Sigmoid colon (tissue), 7 donors: ENCODE results near the gene TENM4. TPM values are rescaled to one million over a fixed set of nuclear protein-coding genes. Genes with fewer than 3 reads are reported as not detected.

Source experiments
- DNase-seq: peaks from one replicate; pipeline ENCODE4 v3.0.0-alpha.2; 2019
- H3K27ac ChIP-seq, 4 donors: fragments of 200-600 bp; sonication (generic); one replicate each; pipeline ENCODE4 v1.5.1; 2016 to 2019; ENCODE audit warnings: mild to moderate bottlenecking in 1 of 4
- H3K27me3 ChIP-seq, 3 donors: fragments of 200-600 bp; sonication (generic); one replicate each; pipeline ENCODE4 v1.5.1; 2019; ENCODE audit warnings: mild to moderate bottlenecking in 1 of 3
- H3K36me3 ChIP-seq, 4 donors: fragments of 200-600 bp; sonication (generic); one replicate each; pipeline ENCODE4 v1.5.1; 2016 to 2019
- H3K4me1 ChIP-seq, 4 donors: fragments of 200-600 bp; sonication (generic); one replicate each; pipeline ENCODE4 v1.5.1; 2017 to 2019
- H3K4me3 ChIP-seq, 4 donors: fragments of 200-600 bp; sonication (generic); one replicate each; pipeline ENCODE4 v1.5.1; 2017 to 2019; ENCODE audit warnings: mild to moderate bottlenecking in 2 of 4, moderate library complexity in 1 of 4
- H3K9me3 ChIP-seq, 4 donors: fragments of 200-600 bp in 3 of 4; sonication (generic) in 3 of 4; one replicate each; pipeline versions ENCODE4 v1.5.1 to v1.6.1; 2013 to 2019
- EP300 ChIP-seq, 4 donors: sonication (generic); formaldehyde crosslinking; IDR thresholded peaks; one replicate each; pipeline ENCODE4 v1.6.1; 2017; ENCODE audit warnings: antibody characterized with exemption in 4 of 4
- POLR2A ChIP-seq, 2 donors: fragments of 450-650 bp; IDR thresholded peaks; one replicate each; pipeline ENCODE4 v1.6.1; 2016; ENCODE audit warnings: antibody characterized with exemption in 2 of 2, mild to moderate bottlenecking in 2 of 2, moderate library complexity in 2 of 2
- POLR2AphosphoS5 ChIP-seq, 4 donors: sonication (generic); formaldehyde crosslinking; IDR thresholded peaks; one replicate each; pipeline ENCODE4 v1.6.1; 2017; ENCODE audit warnings: antibody characterized with exemption in 4 of 4
- WGBS, 2 donors: extraction: QIAGEN DNeasy Blood & Tissue Kit; methylation state at CpG; one replicate each; pipeline ENCODE4 v1.1.7; 2013; 5-methylcytosine and 5-hydroxymethylcytosine counted together
- intact Hi-C: fragments of 100-400 bp; cut with DNase I; formaldehyde crosslinking; loops from one replicate; pipeline ENCODE4 v1.15.1; 2023
- polyA plus RNA-seq, 3 donors: library from polyadenylated mRNA; stranded (reverse); fragments of 200-250 nt; gene quantifications; one replicate each; pipeline ENCODE4 v1.2.3, GENCODE V29; 2013
- total RNA-seq, 4 donors: library from RNA; depleted of rRNA; stranded (reverse); fragments of >200 nt; gene quantifications; one replicate each; pipeline ENCODE4 v1.1.0, GENCODE V29; 2016
- TF ChIP-seq, protein P1 (sequence below), 4 experiments: fragments of 450-650 bp in 3 of 4; fragments of 200-600 bp in 1 of 4; IDR thresholded peaks; one replicate each; pipeline ENCODE4 v1.5.1; 2016 to 2019; ENCODE audit warnings: antibody characterized with exemption in 4 of 4, mild to moderate bottlenecking in 3 of 4, moderate library complexity in 2 of 4
- donor health status: healthy with polysubstance abuse.
- donor health status: Bipolar disorder and iron deficiency.
- donor health status: healthy.

TENM4 gene
- total and polyA plus RNA-seq, 7 donors: 0.23 to 14.6 (median 1.9) TPM; not detected in 1

DNA sequence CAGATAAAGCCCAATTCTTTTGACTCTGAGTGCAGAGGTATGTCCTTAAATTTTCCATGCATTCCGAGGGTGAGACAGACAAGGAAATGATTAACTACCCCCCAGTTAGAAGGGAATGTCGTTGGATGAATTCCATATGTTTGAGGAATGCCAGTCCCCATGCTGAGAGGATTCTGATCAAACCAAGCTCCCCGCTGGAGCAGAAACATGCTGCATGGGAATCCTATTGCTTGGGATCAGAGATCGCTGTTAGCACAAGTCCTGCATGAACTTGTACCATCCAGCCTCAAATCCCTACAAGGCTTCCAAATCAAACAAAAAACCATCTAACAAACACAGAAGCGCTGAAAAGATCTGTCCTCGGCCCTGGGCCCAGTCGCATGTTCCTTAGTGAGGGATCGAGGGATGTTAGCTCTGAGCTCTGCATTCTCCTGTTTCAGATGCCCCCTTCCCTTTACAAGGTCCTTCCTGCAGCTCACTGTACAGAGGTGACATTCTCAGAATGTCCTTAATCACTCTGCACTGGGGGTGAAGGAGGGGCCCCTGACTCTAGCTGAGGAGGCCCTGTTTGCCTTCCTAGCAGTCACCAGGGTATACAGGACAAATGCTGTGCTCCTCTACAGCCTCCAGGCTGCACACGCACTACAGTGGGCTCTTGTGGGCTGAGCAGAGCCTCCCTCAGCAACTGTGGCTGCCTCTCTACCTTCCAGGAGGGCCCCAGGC is 353.4 kb downstream of the TENM4 start:
- intact Hi-C loops: no loop called here
- Histone ChIP-seq H3K27me3 (no peaks in the 10 kb centered on the region), H3K4me1 (peaks cover 0 to 44% (median 36%) of the 10 kb centered on the region in 4 donors), H3K27ac (peak overlapping the region; percentile 20 to 63 (median 46)), H3K36me3 (no peaks in the 10 kb centered on the region), H3K4me3 (no peak overlapping the region), H3K9me3 (no peaks in the 10 kb centered on the region)
- DNase-seq: no peak
- 54 to 65% methylated on average over 9 of the region's 9 CpGs for WGBS, 2 donors
- peak in 2 of 4 donors; percentile 55 to 65 for TF ChIP-seq POLR2AphosphoS5 (IDR thresholded peaks at IDR 0.05)
- TF ChIP-seq POLR2A (IDR thresholded peaks at IDR 0.05): no peak

- no peak for DNase-seq
- no peaks in the 10 kb centered on the region for H3K9me3 ChIP-seq
- no peak overlapping the region for H3K4me3 ChIP-seq
- no peaks in the 10 kb centered on the region for H3K27me3 ChIP-seq
- peaks cover 0 to 44% (median 37%) of the 10 kb centered on the region in 4 donors for H3K4me1 ChIP-seq
- H3K36me3 ChIP-seq: no peaks in the 10 kb centered on the region
- TF ChIP-seq POLR2AphosphoS5 (IDR thresholded peaks at IDR 0.05) (no peak), POLR2A (IDR thresholded peaks at IDR 0.05) (no peak), EP300 (IDR thresholded peaks at IDR 0.05) (no peak)
- TF ChIP-seq, protein P1, sequence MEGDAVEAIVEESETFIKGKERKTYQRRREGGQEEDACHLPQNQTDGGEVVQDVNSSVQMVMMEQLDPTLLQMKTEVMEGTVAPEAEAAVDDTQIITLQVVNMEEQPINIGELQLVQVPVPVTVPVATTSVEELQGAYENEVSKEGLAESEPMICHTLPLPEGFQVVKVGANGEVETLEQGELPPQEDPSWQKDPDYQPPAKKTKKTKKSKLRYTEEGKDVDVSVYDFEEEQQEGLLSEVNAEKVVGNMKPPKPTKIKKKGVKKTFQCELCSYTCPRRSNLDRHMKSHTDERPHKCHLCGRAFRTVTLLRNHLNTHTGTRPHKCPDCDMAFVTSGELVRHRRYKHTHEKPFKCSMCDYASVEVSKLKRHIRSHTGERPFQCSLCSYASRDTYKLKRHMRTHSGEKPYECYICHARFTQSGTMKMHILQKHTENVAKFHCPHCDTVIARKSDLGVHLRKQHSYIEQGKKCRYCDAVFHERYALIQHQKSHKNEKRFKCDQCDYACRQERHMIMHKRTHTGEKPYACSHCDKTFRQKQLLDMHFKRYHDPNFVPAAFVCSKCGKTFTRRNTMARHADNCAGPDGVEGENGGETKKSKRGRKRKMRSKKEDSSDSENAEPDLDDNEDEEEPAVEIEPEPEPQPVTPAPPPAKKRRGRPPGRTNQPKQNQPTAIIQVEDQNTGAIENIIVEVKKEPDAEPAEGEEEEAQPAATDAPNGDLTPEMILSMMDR (IDR thresholded peaks at IDR 0.05): no peak
- H3K27ac ChIP-seq: no peak overlapping the region
- intact Hi-C loops: no loop called here
- WGBS, 2 donors: 86% methylated on average over 2 of the region's 2 CpGs
Measured at GRCh38 chr11:79086056-79086455, 354.8 kb downstream of the TENM4 start.

DNA sequence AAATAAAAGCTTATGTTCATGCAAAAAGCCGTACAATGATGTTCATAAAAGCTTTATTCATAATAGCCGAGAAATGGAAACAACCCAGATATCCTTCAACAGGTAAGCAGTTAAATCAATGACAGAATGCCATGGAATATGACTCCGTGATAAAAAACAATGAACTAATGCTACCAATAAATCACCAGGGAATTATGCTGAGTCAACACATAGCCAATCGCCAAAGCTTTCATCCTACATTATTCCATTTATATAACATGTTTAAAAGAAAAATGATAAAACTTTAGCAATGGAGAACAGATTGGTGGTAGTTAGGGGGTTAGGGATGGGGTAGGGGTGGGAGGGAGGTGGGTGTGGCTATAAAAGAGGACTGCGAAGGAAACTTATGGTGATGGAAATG is 356.4 kb downstream of the TENM4 start:
- H3K27me3 ChIP-seq: no peaks in the 10 kb centered on the region
- DNase-seq: no peak
- intact Hi-C loops: no loop called here
- no peak overlapping the region for H3K27ac ChIP-seq
- 92 to 95% methylated on average over 5 of the region's 5 CpGs for WGBS, 2 donors
- TF ChIP-seq, protein P1 (IDR thresholded peaks at IDR 0.05): no peak
- TF ChIP-seq POLR2AphosphoS5 (IDR thresholded peaks at IDR 0.05) (no peak), EP300 (IDR thresholded peaks at IDR 0.05) (no peak), POLR2A (IDR thresholded peaks at IDR 0.05) (no peak)
- H3K4me3 ChIP-seq: no peak overlapping the region
- H3K9me3 ChIP-seq: no peaks in the 10 kb centered on the region
- no peaks in the 10 kb centered on the region for H3K36me3 ChIP-seq
- H3K4me1 ChIP-seq: peaks cover 0 to 47% (median 38%) of the 10 kb centered on the region in 4 donors

DNA sequence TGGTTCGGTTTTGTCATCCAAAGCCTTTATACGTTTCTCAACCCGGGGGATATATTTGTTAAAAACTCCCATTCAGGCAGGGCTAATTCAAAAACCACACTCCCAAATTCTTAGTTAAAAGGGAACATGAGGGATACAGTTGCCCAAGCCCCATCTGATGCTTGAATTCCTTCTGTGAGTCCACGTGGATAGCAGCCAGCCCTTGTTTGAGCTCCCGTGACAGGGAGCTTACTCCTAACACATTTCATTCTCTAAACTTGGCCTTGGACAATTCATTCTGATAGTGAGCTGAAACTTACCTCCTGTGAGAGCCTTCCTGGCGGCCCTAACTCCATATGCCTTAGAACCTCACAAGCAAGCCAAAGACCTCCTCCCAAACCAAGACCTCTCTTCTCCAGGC is 357.5 kb downstream of the TENM4 start:
- Histone ChIP-seq H3K27ac (no peak overlapping the region), H3K4me1 (peaks cover 0 to 43% (median 36%) of the 10 kb centered on the region in 4 donors), H3K27me3 (no peaks in the 10 kb centered on the region), H3K36me3 (no peaks in the 10 kb centered on the region), H3K4me3 (no peak overlapping the region), H3K9me3 (no peaks in the 10 kb centered on the region)
- TF ChIP-seq EP300 (IDR thresholded peaks at IDR 0.05) (no peak), POLR2AphosphoS5 (IDR thresholded peaks at IDR 0.05) (no peak), POLR2A (IDR thresholded peaks at IDR 0.05) (no peak)
- TF ChIP-seq, protein P1 (IDR thresholded peaks at IDR 0.05): no peak
- DNase-seq: no peak
- intact Hi-C loops: no loop called here
- 70 to 80% methylated on average over 6 of the region's 6 CpGs for WGBS, 2 donors

DNA sequence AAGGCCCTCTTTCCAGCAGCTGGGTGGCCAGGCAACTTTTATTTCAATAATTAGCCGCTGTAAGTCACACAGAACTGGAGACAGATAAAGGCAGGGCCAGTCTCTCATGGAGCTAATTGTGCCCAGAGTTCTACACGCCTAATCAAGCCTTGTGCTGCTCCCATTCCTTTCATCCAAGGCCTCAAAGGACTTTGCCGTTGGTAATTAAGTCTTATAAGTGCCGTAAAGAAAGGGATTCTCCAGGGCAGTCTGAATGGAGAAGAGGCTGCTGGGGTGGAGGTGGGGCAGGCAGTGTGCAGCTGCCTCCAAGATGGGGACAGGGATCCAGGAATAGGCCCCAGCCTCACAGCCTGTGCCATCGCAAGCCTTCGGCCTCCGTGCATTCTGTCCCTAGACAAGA is 357.9 kb downstream of the TENM4 start:
- DNase-seq: no peak
- H3K4me3 ChIP-seq: no peak overlapping the region
- H3K9me3 ChIP-seq: no peaks in the 10 kb centered on the region
- 35 to 72% methylated on average over 7 of the region's 7 CpGs for whole genome bisulfite sequencing, 2 donors
- H3K36me3 ChIP-seq: no peaks in the 10 kb centered on the region
- intact Hi-C loops: no loop called here
- no peaks in the 10 kb centered on the region for H3K27me3 ChIP-seq
- no peak overlapping the region for H3K27ac ChIP-seq
- TF ChIP-seq, protein P1 (IDR thresholded peaks at IDR 0.05): no peak
- no peak for TF ChIP-seq POLR2A (IDR thresholded peaks at IDR 0.05)
- peaks cover 0 to 43% (median 36%) of the 10 kb centered on the region in 4 donors for H3K4me1 ChIP-seq
